Measurements from ENCODE around the gene MINDY1. TPM values are rescaled to one million over a fixed set of nuclear protein-coding genes. Genes with fewer than 3 reads are reported as not detected.

MINDY1 gene
- total and polyA plus RNA-seq, 9 of the 15 experiments (the other 6 are each of a cell fraction or from before 2014, with no cell fraction given) = 0.49 to 11.0 (median 6.0) TPM

DNA sequence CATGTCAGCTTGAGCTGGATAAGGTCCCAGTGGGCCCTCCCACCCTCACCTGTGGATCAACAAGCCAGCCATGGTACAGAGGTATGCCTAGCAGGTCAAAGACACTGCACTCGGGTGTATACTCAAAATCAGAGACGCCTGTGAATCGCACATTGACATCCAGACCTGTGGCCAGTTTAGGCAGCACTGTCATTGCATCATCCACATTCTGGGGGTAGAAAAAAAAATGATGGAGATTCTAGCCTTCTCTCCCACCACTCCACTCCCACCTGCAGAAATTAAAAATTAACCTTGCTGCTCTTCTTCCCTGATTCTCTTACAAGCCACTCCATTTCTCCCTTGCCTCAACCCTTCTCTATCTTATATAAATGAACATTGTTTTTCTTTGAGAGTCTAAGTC, 6.3 kb downstream of the MINDY1 start:
- in situ Hi-C loops (cut with MboI) (no loop called here), intact Hi-C loops (cut with micrococcal nuclease) (no loop called here)
- peak overlapping the region; percentile 7; the same call in 1 of the 3 replicates for H3K27ac ChIP-seq (ENCODE audit: extremely low read depth, low read depth, low read length)
- no peak overlapping the region for H3K4me2 ChIP-seq (ENCODE audit: insufficient read depth, low read length)
- 0 out of 2 replicates have a peak overlapping the region, but pooled peaks have one; percentile 11 for H2AFZ ChIP-seq (ENCODE audit: low read depth, low read length)
- no peaks in the 10 kb centered on the region for H3K27me3 ChIP-seq (ENCODE audit: control insufficient read depth in 2 of 2, insufficient read depth in 2 of 2, low read length in 2 of 2)
- H3K9me3 ChIP-seq (replicated peaks; ENCODE audit: control insufficient read depth, insufficient read depth, low read depth, low read length) = no peaks in the 10 kb centered on the region
- peaks cover 3% of the 10 kb centered on the region; the same call in 1 of the 3 replicates for H3K79me2 ChIP-seq (ENCODE audit: control insufficient read depth, insufficient read depth, low read length)
- 56% methylated on average over 3 of the region's 3 CpGs for WGBS (ENCODE audit: insufficient coverage, low coverage, missing lambda C conversion rate)
- no peaks in the 10 kb centered on the region for H3K9me1 ChIP-seq (ENCODE audit: control insufficient read depth, insufficient read depth, low read length)
- ChIA-PET CTCF (ENCODE audit: low intra/inter-chr PET ratio) (no interaction called here), POLR2A (interaction anchor here (0.8 to 1.5 kb wide), 2 partner anchors 15 to 19 kb away, joined by 3 to 5 read pairs; partner anchors contain the start of gene ANXA9)
- peaks cover 46 to 49% of the 10 kb centered on the region in 2 experiments for H3K4me1 ChIP-seq (replicated peaks in 1 of 2; ENCODE audit: control insufficient read depth in 2 of 2, insufficient read depth in 2 of 2, low read length in 2 of 2)
- no TSS peak for BruUV-seq (replicated peaks)
- H3K36me3 ChIP-seq (ENCODE audit: control insufficient read depth, insufficient read depth, low read length) = peaks cover 10% of the 10 kb centered on the region; the same call in 2 of the 3 replicates
- DNase-seq (ENCODE audit: extremely low read depth in 1 of 4, low spot score in 3 of 4) (no peak), FAIRE-seq (no peak), ATAC-seq (peak; percentile 22)
- no peak overlapping the region for H3K4me3 ChIP-seq
- no peaks in the 10 kb centered on the region for H4K20me1 ChIP-seq (replicated peaks; ENCODE audit: control insufficient read depth, insufficient read depth, low read length)
- H3K9ac ChIP-seq (ENCODE audit: insufficient read depth in 1 of 2, low read depth in 2 of 2, low read length in 2 of 2) = peak overlapping the region in 1 of 2 experiments; percentile 67; a peak in 1 of 4 replicates
- TF ChIP-seq ZC3H4 (CRISPR knock-in tag; IDR thresholded peaks at IDR 0.05; ENCODE audit: borderline replicate concordance) (no peak), CEBPB (tag; IDR thresholded peaks at IDR 0.05) (peak; percentile 59; the same call in 1 of the 2 replicates), NFIX (CRISPR knock-in tag; IDR thresholded peaks at IDR 0.05; ENCODE audit: low read depth) (no peak), RNF2 (IDR thresholded peaks at IDR 0.05) (no peak), CHD2 (IDR thresholded peaks at IDR 0.05; ENCODE audit: low read depth, low read length) (no peak), PHB2 (IDR thresholded peaks at IDR 0.05; ENCODE audit: low read depth) (no peak), JUND (IDR thresholded peaks at IDR 0.05; ENCODE audit: borderline replicate concordance, low read depth, low read length) (peak; percentile 55), JUND (tag; IDR thresholded peaks at IDR 0.05; ENCODE audit: borderline replicate concordance, low read depth, low read length) (no peak), ZNF146 (CRISPR knock-in tag; IDR thresholded peaks at IDR 0.05; ENCODE audit: unreplicated experiment) (no peak), RCOR1 (IDR thresholded peaks at IDR 0.05; ENCODE audit: borderline replicate concordance in 1 of 2, low read depth in 2 of 2, low read length in 2 of 2) (0 out of 4 replicates have a peak, but pooled peaks of 1 of the 2 experiments have one; percentile 10), ZNF384 (IDR thresholded peaks at IDR 0.05; ENCODE audit: low read depth, low read length) (0 out of 2 replicates have a peak, but pooled peaks have one; percentile 48), ZNF197 (CRISPR knock-in tag; IDR thresholded peaks at IDR 0.05; ENCODE audit: low read depth) (no peak)
- TF ChIP-seq, protein P1, sequence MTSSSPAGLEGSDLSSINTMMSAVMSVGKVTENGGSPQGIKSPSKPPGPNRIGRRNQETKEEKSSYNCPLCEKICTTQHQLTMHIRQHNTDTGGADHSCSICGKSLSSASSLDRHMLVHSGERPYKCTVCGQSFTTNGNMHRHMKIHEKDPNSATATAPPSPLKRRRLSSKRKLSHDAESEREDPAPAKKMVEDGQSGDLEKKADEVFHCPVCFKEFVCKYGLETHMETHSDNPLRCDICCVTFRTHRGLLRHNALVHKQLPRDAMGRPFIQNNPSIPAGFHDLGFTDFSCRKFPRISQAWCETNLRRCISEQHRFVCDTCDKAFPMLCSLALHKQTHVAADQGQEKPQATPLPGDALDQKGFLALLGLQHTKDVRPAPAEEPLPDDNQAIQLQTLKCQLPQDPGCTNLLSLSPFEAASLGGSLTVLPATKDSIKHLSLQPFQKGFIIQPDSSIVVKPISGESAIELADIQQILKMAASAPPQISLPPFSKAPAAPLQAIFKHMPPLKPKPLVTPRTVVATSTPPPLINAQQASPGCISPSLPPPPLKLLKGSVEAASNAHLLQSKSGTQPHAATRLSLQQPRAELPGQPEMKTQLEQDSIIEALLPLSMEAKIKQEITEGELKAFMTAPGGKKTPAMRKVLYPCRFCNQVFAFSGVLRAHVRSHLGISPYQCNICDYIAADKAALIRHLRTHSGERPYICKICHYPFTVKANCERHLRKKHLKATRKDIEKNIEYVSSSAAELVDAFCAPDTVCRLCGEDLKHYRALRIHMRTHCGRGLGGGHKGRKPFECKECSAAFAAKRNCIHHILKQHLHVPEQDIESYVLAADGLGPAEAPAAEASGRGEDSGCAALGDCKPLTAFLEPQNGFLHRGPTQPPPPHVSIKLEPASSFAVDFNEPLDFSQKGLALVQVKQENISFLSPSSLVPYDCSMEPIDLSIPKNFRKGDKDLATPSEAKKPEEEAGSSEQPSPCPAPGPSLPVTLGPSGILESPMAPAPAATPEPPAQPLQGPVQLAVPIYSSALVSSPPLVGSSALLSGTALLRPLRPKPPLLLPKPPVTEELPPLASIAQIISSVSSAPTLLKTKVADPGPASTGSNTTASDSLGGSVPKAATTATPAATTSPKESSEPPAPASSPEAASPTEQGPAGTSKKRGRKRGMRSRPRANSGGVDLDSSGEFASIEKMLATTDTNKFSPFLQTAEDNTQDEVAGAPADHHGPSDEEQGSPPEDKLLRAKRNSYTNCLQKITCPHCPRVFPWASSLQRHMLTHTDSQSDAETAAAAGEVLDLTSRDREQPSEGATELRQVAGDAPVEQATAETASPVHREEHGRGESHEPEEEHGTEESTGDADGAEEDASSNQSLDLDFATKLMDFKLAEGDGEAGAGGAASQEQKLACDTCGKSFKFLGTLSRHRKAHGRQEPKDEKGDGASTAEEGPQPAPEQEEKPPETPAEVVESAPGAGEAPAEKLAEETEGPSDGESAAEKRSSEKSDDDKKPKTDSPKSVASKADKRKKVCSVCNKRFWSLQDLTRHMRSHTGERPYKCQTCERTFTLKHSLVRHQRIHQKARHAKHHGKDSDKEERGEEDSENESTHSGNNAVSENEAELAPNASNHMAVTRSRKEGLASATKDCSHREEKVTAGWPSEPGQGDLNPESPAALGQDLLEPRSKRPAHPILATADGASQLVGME (CRISPR knock-in tag; IDR thresholded peaks at IDR 0.05) = no peak
- TF ChIP-seq, protein P2, sequence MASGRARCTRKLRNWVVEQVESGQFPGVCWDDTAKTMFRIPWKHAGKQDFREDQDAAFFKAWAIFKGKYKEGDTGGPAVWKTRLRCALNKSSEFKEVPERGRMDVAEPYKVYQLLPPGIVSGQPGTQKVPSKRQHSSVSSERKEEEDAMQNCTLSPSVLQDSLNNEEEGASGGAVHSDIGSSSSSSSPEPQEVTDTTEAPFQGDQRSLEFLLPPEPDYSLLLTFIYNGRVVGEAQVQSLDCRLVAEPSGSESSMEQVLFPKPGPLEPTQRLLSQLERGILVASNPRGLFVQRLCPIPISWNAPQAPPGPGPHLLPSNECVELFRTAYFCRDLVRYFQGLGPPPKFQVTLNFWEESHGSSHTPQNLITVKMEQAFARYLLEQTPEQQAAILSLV (tag; IDR thresholded peaks at IDR 0.05) = peak; percentile 94
- TF ChIP-seq, protein P3, sequence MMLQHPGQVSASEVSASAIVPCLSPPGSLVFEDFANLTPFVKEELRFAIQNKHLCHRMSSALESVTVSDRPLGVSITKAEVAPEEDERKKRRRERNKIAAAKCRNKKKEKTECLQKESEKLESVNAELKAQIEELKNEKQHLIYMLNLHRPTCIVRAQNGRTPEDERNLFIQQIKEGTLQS (IDR thresholded peaks at IDR 0.05) = peak; percentile 94
- TF ChIP-seq, protein P3 (CRISPR knock-in tag; conservative IDR thresholded peaks at IDR 0.05) = no peak

Data from K562 (cell line).